DND-41 (cell line): ENCODE data around the gene DPYSL4.

ENCODE experiments used
- EZH2 ChIP-seq: IDR thresholded peaks from 3 replicates; pipeline ENCODE4 v1.6.1; 2012; ENCODE audit warnings: borderline replicate concordance, low read depth, mild to moderate bottlenecking, moderate library complexity, low read length, inconsistent platforms; ENCODE audit not compliant: severe bottlenecking
- TF ChIP-seq, protein P1 (sequence below): IDR thresholded peaks from 2 replicates; pipeline ENCODE4 v1.5.1; 2012; ENCODE audit warnings: borderline replicate concordance, low read length, moderate library complexity, mild to moderate bottlenecking; ENCODE audit not compliant: poor library complexity, severe bottlenecking; ENCODE audit errors: extremely low read depth

DNA sequence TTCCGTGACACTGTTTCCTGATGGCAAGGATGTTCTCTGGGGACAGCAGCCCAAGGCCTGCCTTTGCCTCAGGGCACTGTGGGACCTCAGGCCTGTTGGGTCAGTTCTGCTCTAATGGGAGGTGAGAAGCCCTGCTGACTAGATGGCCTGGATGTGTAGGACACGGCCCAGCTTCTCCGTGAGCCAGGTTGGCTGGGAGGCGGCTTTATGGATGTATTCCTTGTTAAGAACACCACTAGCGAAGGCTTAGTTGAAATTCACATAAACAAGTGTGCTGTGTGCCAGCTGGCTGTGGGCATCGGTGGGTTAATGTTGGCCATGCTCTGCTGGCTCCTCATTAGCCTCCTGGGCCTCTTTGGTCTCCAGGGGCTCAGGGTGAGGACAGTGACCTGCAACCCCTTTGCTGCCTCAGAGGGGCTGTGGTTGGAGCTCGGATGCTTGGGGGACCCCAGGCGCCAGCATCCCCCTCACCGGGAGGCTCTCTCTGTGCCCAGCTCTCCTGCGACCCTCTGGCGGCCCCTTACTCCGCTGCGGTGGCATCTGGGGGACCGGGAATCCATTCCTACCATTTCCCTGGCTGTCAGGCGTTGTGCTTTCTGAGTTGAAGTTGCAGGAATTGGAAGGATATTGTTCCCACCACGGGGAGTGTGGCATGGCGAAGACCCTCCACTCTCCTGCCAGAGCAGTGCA, 22.8 kb upstream of the DPYSL4 start:
- TF ChIP-seq, protein P1, sequence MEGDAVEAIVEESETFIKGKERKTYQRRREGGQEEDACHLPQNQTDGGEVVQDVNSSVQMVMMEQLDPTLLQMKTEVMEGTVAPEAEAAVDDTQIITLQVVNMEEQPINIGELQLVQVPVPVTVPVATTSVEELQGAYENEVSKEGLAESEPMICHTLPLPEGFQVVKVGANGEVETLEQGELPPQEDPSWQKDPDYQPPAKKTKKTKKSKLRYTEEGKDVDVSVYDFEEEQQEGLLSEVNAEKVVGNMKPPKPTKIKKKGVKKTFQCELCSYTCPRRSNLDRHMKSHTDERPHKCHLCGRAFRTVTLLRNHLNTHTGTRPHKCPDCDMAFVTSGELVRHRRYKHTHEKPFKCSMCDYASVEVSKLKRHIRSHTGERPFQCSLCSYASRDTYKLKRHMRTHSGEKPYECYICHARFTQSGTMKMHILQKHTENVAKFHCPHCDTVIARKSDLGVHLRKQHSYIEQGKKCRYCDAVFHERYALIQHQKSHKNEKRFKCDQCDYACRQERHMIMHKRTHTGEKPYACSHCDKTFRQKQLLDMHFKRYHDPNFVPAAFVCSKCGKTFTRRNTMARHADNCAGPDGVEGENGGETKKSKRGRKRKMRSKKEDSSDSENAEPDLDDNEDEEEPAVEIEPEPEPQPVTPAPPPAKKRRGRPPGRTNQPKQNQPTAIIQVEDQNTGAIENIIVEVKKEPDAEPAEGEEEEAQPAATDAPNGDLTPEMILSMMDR: no peak
- no peak for TF ChIP-seq EZH2
